Measurements from ENCODE around the gene CST3.
"Not testable (repeated sequence)": the region's sequence is repeated elsewhere in the genome, so short reads cannot be mapped to it uniquely, and the experiment has no call there.

The CST3 gene

GRCh38 chr20:23637282-23638221 is at the start of gene CST3:
Gene CST3 (minus strand): TSS chr20:23637955. CDS start chr20:23637862, 93 bp downstream.
- DNase-seq (ENCODE audit: low read depth in 4 of 4, low spot score in 1 of 4), result no peak

- no peak for DNase-seq (ENCODE audit: low read depth in 4 of 4, low spot score in 1 of 4)
Measured at GRCh38 chr20:23686046-23686750, 48.4 kb upstream of the CST3 start.

- DNase-seq (ENCODE audit: low read depth in 4 of 4, low spot score in 1 of 4), result not testable (repeated sequence)
Measured at GRCh38 chr20:23685529-23685896, 47.8 kb upstream of the CST3 start.

GRCh38 chr20:23684261-23684660 is 46.5 kb upstream of the CST3 start:
- no peak for DNase-seq (ENCODE audit: low read depth in 4 of 4, low spot score in 1 of 4)

GRCh38 chr20:23683807-23684206 is 46.1 kb upstream of the CST3 start:
- no peak for DNase-seq (ENCODE audit: low read depth in 4 of 4, low spot score in 1 of 4)

GRCh38 chr20:23683281-23683680 is 45.5 kb upstream of the CST3 start:
- DNase-seq (ENCODE audit: low read depth in 4 of 4, low spot score in 1 of 4), result no peak

- no peak for DNase-seq (ENCODE audit: low read depth in 4 of 4, low spot score in 1 of 4)
Measured at GRCh38 chr20:23680146-23680545, 42.4 kb upstream of the CST3 start.

GRCh38 chr20:23679133-23680092 is 41.7 kb upstream of the CST3 start:
- DNase-seq (ENCODE audit: low read depth in 4 of 4, low spot score in 1 of 4), result no peak

GRCh38 chr20:23673209-23673608 is 35.5 kb upstream of the CST3 start:
- no peak for DNase-seq (ENCODE audit: low read depth in 4 of 4, low spot score in 1 of 4)

GRCh38 chr20:23672158-23672557 is 34.4 kb upstream of the CST3 start:
- no peak for DNase-seq (ENCODE audit: low read depth in 4 of 4, low spot score in 1 of 4)

GRCh38 chr20:23671479-23671878 is 33.7 kb upstream of the CST3 start:
- no peak for DNase-seq (ENCODE audit: low read depth in 4 of 4, low spot score in 1 of 4)

GRCh38 chr20:23670361-23670760 is 32.6 kb upstream of the CST3 start:
- DNase-seq (ENCODE audit: low read depth in 4 of 4, low spot score in 1 of 4), result no peak

- DNase-seq (ENCODE audit: low read depth in 4 of 4, low spot score in 1 of 4), result no peak
Measured at GRCh38 chr20:23669866-23670265, 32.1 kb upstream of the CST3 start.

- DNase-seq (ENCODE audit: low read depth in 4 of 4, low spot score in 1 of 4), result no peak
Measured at GRCh38 chr20:23669327-23669726, 31.6 kb upstream of the CST3 start.

- DNase-seq (ENCODE audit: low read depth in 4 of 4, low spot score in 1 of 4), result peak in 1 of 4 experiments; percentile 11
Measured at GRCh38 chr20:23668477-23668951, 30.8 kb upstream of the CST3 start.

- no peak for DNase-seq (ENCODE audit: low read depth in 4 of 4, low spot score in 1 of 4)
Measured at GRCh38 chr20:23667666-23668065, 29.9 kb upstream of the CST3 start.

- DNase-seq (ENCODE audit: low read depth in 4 of 4, low spot score in 1 of 4), result no peak
Measured at GRCh38 chr20:23666698-23667097, 28.9 kb upstream of the CST3 start.

- no peak for DNase-seq (ENCODE audit: low read depth in 4 of 4, low spot score in 1 of 4)
Measured at GRCh38 chr20:23666189-23666588, 28.4 kb upstream of the CST3 start.

GRCh38 chr20:23664954-23665353 is 27.2 kb upstream of the CST3 start:
- DNase-seq (ENCODE audit: low read depth in 4 of 4, low spot score in 1 of 4), result no peak

- not testable (repeated sequence) for DNase-seq (ENCODE audit: low read depth in 4 of 4, low spot score in 1 of 4)
Measured at GRCh38 chr20:23664046-23664445, 26.3 kb upstream of the CST3 start.

GRCh38 chr20:23663180-23663579 is 25.4 kb upstream of the CST3 start:
- DNase-seq (ENCODE audit: low read depth in 4 of 4, low spot score in 1 of 4), result no peak

Data from stimulated activated CD4-positive, alpha-beta T cell treated with anti-CD3 and anti-CD28 coated beads, Interleukin-1b, Interleukin-23, amount 100 ng/mL, for 24 hours (primary cell).